Limb (tissue), 2 donors: Measurements from ENCODE around the gene CMTR1.
"Not testable (repeated sequence)": the region's sequence is repeated elsewhere in the genome, so short reads cannot be mapped to it uniquely, and the experiment has no call there.

Source experiments
- DNase-seq, 2 donors: peaks; one replicate each; pipeline ENCODE4 v3.0.0-alpha.2; 2016; ENCODE audit errors: extremely low spot score in 2 of 2

The CMTR1 gene

GRCh38 chr6:37491171-37491829 lies 58.3 kb downstream of the CMTR1 start:
- DNase-seq: peak in 1 of 2 donors; percentile 45

DNA sequence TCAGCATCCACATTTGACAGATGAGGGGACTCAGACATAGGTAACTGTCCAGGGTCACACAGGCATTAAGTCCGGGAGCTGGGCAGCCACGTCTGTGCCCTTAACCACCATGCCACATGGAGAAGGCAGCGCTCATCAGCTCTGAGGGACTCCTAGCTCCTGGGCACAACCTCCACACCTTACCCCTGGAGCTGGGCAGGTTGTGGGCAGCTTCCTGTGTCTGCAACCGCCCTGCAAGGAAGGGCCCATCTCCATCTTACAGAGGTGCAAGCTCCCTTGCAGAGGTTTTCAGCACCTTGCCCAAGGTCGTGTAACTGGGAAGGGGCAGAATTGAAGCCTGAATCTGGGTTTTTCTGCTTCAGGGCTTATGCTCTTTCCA lies 58.8 kb downstream of the CMTR1 start:
- DNase-seq: no peak

DNA sequence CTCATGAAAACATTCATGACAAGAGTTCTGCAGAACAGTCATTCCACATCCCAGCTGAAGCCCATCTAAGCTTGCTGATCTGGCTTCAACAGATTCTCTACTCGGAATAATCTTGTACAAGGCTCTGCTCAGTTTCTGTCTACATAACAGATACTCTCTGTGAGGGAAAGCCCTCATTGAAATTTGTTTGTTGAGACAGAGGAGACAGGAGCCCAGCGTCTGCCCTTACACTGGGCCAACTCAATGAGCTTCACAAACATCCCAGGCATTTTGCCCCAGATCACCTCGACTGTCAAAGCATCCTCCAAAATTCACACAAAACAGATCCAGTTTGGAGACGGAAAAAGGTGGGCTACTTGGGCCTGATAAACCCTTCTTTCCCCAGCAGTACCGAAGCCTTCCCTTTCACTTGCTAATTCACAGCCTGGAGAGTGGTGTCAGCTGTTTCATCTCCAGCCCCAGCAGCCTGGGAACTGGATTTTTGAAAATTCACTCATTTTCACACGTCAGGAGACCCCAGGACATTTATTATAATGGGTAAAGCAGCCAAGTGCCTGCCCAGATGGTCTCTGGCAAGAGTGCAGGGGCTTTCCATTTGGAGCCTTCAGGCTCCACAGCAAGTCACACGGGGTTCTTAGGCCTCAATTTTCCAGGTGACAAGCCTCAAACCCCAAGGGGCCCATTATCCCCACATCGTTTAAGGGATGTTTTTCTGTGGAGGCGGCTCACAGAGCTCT lies 59.4 kb downstream of the CMTR1 start:
- DNase-seq: peak in 1 of 2 donors; percentile 38

DNA sequence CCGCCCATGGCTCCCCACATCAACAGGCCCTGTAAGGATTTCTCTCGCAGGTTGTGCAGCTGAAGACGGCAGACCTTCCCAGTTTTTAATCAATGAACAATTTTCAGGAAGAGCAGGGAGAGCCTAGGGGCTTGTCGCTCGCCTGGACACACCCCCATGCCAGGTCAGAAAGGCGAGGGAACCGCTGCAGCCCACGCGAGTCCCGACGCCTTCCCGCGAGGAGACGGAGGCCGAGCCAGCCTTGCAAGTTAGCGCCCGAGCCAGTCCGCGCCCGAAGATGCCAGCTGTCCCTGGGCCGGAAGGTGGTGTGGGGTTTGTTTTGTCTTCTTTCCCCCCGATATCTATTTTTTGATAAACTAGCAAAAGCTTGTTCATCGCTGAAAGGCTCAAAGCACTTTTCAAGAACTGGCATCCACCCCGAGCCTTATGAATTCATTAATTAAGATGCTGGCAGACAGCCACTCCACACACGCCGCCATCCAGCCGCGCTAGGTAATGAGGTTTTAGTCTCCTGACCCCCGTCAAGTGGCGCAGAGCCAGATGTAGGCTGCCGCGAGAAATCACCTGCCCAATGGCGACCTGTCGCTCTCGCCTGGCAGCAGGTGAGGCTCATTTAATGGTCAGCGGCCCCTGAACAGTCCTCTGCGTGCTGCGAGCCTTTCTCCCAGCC lies 60.1 kb downstream of the CMTR1 start:
- DNase-seq: peak in 1 of 2 donors; percentile 58

- DNase-seq: no peak
Measured at GRCh38 chr6:37493661-37493995, 60.6 kb downstream of the CMTR1 start.

DNA sequence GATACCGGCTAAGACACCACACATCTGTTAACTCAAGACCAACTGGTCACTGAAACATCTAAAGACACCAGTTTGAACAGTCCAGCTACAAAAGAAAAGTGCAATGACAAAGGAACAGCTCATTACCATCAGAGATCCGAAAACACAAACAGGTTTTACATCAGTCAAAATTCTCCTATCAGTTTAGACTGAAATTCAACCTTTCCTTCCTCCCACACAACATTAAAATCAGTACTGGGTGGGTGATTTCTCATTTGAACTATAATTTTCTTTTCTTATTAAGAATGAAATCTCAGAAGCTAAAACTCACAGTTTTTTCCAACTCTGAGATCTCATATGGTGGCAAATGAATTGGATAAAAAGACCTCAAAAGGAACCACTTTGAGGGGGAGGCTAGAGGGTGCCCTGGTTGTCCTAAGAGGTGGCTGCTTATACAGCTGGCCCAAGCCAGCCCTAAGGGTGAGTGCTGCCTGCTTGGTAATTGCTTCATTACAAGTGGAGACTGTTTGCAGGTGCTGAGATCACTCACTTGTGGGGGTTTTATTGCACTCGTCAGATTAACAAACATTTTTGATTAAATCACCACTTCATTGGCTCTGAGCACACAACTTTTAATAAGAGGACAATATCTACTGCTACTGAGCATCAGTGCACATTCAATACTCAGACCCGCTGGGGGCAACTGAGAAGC lies 62.4 kb downstream of the CMTR1 start:
- no peak for DNase-seq

- no peak for DNase-seq
Measured at GRCh38 chr6:37496951-37497885, 64.2 kb downstream of the CMTR1 start.

GRCh38 chr6:37499433-37500293 lies 66.6 kb downstream of the CMTR1 start, which contains the start of gene CCDC167:
TSS of gene CCDC167 (minus strand) at chr6:37499893. CDS start at chr6:37499863, 30 bp downstream.
- DNase-seq: peak; percentile 97

GRCh38 chr6:37500294-37500608 lies 67.2 kb downstream of the CMTR1 start:
- no peak for DNase-seq

DNA sequence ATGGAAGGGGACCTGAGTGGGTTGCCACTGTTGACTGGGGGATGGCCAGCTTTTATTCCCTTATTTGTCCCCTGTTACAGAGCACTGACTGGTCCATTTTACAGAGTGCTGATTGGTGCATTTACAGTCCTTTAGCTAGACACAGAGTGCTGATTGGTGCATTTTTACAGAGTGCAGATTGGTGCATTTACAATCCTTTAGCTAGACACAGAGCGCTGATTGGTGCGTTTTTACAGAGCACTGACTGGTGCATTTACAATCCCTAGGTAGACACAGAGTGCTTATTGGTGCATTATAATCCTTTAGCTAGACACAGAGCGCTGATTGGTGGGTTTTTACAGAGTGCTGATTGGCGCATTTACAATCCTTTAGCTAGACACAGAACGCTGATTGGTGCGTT lies 67.9 kb downstream of the CMTR1 start:
- DNase-seq: not testable (repeated sequence)

DNA sequence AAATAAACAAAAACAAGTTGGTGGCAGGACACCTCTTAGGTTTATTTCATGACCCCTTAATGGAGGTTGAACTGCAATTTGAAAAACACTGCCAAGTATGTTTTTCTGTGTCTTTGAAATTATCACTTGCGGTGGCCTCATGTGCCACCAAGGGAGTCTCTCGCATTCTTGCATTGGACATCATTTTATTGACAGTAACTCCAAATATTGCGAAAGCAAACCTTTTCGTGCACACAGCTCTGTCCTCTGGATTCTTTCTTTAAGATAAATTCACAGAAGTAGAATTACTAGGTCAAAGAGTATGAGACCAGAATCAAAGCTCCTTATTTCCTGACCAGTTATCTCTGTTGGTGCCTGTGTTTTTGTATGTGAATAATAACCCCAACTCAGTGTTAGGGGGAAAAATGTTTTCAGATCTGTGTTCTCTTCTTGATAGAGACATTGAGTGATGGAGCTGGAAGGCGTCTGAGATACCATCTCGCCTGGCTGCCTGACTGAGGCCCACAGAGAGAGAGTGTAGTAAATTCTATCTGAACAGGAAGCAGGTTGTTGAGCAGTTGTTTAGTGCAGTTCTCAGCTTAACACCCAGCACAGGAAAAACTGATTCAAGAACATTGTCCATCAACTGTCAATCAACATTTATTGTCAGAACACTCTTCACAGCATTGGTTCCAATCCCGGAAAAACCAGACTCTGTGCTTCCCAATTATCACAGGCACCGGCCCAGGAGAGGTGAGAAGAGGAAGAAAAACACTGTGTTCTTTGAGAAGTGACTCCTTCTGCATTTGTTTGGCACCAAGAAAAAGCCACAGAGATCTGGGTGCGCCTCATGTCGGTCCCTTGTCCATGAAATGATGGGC lies 68.8 kb downstream of the CMTR1 start:
- no peak for DNase-seq

DNA sequence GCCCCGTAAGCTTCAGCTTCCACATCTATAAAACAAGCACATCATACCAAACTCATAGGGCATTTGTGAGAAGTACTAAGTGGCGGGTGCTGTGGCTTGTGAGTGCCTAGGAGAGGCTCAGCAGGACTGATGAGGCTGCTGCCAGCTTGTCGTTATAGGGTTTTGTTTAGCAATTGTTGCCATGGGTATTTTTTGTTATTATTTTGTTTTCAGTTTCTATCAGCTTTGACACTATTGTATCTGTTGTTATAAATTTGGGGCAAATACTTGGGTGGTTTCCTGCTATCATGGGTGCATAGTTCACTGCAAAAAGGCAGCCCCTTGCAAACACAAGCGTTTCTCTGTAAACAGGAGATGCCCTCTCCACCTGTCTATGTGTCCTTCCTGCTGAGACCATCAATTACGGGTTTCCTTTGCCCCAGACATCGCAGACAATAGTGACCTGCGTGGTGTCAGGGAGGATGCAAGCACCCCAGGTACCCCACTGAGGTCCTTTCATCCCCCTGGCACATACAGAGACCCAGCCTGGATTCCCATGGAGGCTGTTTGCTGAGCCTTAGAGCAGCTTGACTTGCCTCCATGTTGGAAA lies 69.8 kb downstream of the CMTR1 start:
- DNase-seq: no peak

- no peak for DNase-seq
Measured at GRCh38 chr6:37503309-37503965, 70.4 kb downstream of the CMTR1 start.

GRCh38 chr6:37504024-37504423 lies 71.0 kb downstream of the CMTR1 start:
- DNase-seq: no peak

- DNase-seq: no peak
Measured at GRCh38 chr6:37506479-37506878, 73.5 kb downstream of the CMTR1 start.

GRCh38 chr6:37507077-37507476 lies 74.1 kb downstream of the CMTR1 start:
- no peak for DNase-seq

DNA sequence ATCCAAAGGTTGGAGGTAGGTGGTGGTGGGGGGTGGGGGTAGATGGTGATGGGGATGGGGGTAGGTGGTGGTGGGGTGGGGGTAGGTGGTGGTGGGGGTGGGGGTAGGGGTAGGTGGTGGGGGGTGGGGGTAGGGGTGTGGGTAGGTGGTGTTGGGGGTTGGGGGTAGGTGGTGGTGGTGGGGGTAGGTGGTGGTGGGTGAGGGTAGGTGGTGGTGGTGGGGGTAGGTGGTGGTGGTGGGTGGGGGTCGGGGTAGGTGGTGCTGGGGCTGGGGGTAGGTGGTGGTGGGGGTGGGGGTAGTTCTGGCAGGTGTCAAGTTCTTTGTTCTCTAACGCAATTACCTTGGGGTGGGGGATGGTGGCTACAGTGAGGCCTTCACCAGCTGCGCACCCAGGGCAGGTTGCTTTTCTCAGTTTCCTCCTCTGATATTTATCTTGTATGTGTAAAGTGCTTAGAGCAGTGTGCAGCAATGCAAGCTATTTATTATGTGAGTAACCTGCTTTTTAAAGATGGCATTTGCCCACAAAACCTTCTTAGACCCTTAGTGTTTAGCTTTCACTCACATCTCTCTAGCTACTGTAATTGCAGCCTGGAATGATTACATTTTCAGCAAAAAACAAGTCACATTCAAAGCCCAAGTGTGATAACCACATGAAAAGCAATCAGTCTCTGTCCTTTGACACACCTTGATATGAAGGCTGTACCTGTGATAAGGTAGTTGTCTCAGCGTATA lies 74.8 kb downstream of the CMTR1 start:
- DNase-seq: no peak

DNA sequence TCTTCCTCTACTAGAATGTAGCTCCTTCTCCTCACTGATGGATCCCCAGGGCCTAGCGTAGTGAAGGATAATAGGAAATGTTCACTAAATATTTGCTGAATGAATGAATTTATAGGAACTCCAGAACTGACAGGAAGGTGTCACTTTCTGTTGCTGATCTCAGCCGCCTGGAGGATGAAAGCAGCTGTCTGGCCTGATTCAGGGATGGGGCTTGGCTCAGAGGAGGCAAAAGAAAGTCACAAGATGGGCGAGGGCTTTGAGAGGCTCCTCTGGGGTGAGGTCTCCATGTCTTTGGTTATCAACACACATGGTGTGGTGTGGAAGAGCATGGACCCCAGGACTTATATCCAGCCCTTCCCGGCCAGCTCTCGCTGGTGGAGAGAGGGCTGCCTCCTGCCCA lies 78.2 kb downstream of the CMTR1 start:
- no peak for DNase-seq
